PC-3 (cell line): ENCODE data around the gene FAM9C.

Source experiments
- CTCF ChIP-seq: fragments of 300-600 bp; sonication (generic); conservative IDR thresholded peaks from 2 replicates; pipeline ENCODE4 v1.5.1; 2017; ENCODE audit warnings: antibody characterized with exemption, low read depth, mild to moderate bottlenecking, low read length
- EZH2 ChIP-seq: fragments of 300-600 bp; sonication (generic); IDR thresholded peaks from one replicate; pipeline ENCODE4 v1.6.1; 2017; ENCODE audit warnings: antibody characterized with exemption, mild to moderate bottlenecking, low read length; ENCODE audit not compliant: unreplicated experiment

DNA sequence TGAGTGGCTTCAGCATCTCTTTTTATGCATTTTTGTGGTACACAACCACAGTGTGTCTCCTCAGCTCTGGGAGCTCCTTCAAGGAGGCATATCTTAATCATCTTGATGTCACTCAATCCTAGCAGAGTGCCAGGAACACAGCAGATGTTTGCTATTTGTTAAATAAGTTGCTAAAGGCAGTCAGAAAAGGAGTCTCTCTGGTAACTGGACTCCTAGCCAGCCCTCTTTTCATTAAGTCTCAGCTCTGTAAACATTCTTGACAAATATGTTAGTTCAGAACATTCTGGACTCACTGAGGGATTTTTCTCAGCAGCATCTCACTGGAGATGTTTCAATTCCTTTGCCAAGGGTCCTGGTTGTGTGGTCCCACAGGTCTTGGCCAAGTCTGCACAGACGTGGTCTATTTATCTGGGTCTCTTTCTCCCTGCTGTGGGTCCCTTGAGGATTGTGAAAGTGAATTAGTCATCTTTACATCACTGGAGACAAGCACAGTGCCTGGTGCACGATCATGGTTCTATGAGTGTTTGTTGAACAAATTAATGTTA is 20.3 kb upstream of the FAM9C start:
- TF ChIP-seq CTCF (no peak), EZH2 (no peak)
